Hepatocyte (in vitro differentiated cells): ENCODE measurements around the gene CHAF1A.

Experiments
- EZH2 ChIP-seq: fragments of 200-600 bp; sonication (generic); IDR thresholded peaks from 2 replicates; pipeline ENCODE4 v1.6.1; 2016; ENCODE audit warnings: antibody characterized with exemption, mild to moderate bottlenecking, borderline replicate concordance
- EZH2phosphoT487 ChIP-seq: fragments of 200-600 bp; sonication (generic); IDR thresholded peaks from one replicate; pipeline ENCODE4 v1.6.1; 2018; ENCODE audit warnings: antibody characterized with exemption, mild to moderate bottlenecking, low read depth, moderate library complexity; ENCODE audit not compliant: unreplicated experiment, severe bottlenecking
- TF ChIP-seq, protein P1 (sequence below): fragments of 200-600 bp; sonication (generic); IDR thresholded peaks from 2 replicates; pipeline ENCODE4 v1.5.1; 2016; ENCODE audit warnings: antibody characterized with exemption, mild to moderate bottlenecking; ENCODE audit not compliant: poor library complexity

DNA sequence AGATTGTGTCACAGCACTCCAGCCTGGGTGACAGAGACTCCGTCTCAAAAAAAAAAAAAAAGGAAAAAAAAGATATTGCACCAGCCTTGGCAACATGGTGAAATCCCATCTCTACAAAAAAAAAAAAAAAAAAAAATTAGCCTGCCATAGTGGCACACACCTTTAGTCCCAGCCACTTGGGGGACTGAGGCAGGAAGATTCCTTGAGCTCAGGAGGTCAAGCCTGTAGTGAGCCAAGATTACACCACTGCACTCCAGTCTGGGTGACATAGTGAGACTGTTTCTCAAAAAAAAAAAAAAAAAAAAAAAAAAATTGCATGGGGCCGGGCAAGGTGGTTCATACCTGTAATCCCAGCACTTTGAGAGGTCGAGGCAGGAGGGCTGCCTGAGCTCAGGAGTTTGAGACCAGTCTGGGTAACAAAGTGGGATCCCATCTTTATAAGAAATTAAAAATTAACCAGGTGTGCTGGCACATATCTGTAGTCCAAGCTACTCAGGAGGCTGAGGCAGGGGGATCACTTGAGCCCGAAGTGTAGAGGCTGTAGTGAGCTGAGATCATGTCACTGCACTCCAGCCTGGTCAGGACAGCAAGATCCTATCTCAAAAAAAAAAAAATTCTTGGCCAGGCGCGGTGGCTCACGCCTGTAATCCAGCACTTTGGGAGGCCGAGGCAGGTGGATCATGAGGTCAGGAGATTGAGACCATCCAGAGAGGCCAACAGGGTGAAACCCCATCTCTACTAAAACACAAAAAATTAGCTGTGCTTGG is 62.6 kb downstream of the CHAF1A start:
- TF ChIP-seq, protein P1, sequence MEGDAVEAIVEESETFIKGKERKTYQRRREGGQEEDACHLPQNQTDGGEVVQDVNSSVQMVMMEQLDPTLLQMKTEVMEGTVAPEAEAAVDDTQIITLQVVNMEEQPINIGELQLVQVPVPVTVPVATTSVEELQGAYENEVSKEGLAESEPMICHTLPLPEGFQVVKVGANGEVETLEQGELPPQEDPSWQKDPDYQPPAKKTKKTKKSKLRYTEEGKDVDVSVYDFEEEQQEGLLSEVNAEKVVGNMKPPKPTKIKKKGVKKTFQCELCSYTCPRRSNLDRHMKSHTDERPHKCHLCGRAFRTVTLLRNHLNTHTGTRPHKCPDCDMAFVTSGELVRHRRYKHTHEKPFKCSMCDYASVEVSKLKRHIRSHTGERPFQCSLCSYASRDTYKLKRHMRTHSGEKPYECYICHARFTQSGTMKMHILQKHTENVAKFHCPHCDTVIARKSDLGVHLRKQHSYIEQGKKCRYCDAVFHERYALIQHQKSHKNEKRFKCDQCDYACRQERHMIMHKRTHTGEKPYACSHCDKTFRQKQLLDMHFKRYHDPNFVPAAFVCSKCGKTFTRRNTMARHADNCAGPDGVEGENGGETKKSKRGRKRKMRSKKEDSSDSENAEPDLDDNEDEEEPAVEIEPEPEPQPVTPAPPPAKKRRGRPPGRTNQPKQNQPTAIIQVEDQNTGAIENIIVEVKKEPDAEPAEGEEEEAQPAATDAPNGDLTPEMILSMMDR, result no peak
- TF ChIP-seq EZH2, result no peak
- no peak for TF ChIP-seq EZH2phosphoT487
